Measurements from ENCODE around the gene UROS. TPM values are rescaled to one million over a fixed set of nuclear protein-coding genes. Genes with fewer than 3 reads are reported as not detected.

Gene UROS
- total RNA-seq, 4 donors from 2014 or later, result 28.8 to 55.7 (median 44.6) TPM

- WGBS, 2 donors, result 83 to 87% methylated on average over 1 to 2 of the region's 2 CpGs
- no peaks in the 10 kb centered on the region for H3K4me1 ChIP-seq
- H3K4me3 ChIP-seq, result no peak overlapping the region
- DNase-seq (ENCODE audit: low spot score in 2 of 2), result no peak
- TF ChIP-seq EP300 (IDR thresholded peaks at IDR 0.05) (no peak), POLR2A (IDR thresholded peaks at IDR 0.05) (no peak), CTCF (IDR thresholded peaks at IDR 0.05) (no peak)
- H3K27me3 ChIP-seq, result no peaks in the 10 kb centered on the region
- H3K36me3 ChIP-seq, result peaks cover 0 to 90% (median 8%) of the 10 kb centered on the region in 3 donors
- no peak overlapping the region for H3K27ac ChIP-seq
- no peaks in the 10 kb centered on the region for H3K9me3 ChIP-seq
Measured at GRCh38 chr10:125795128-125795527, 27.9 kb downstream of the UROS start.

GRCh38 chr10:125792342-125793300 lies 30.4 kb downstream of the UROS start:
- Histone ChIP-seq H3K4me1 (no peaks in the 10 kb centered on the region), H3K36me3 (peaks cover 0 to 90% (median 8%) of the 10 kb centered on the region in 3 donors), H3K27ac (no peak overlapping the region), H3K4me3 (no peak overlapping the region), H3K9me3 (no peaks in the 10 kb centered on the region), H3K27me3 (no peaks in the 10 kb centered on the region)
- no peak for TF ChIP-seq CTCF (IDR thresholded peaks at IDR 0.05)
- TF ChIP-seq EP300 (IDR thresholded peaks at IDR 0.05), result no peak
- TF ChIP-seq POLR2A (IDR thresholded peaks at IDR 0.05), result no peak
- WGBS, 2 donors, result 87 to 90% methylated on average over 14 of the region's 14 CpGs
- DNase-seq (ENCODE audit: low spot score in 2 of 2), result no peak

GRCh38 chr10:125788156-125789034 lies 34.7 kb downstream of the UROS start:
- TF ChIP-seq EP300 (IDR thresholded peaks at IDR 0.05), result no peak
- no peak for TF ChIP-seq POLR2A (IDR thresholded peaks at IDR 0.05)
- no peak for TF ChIP-seq CTCF (IDR thresholded peaks at IDR 0.05)
- no peak for DNase-seq (ENCODE audit: low spot score in 2 of 2)
- 81 to 88% methylated on average over 17 of the region's 17 CpGs for WGBS, 2 donors
- Histone ChIP-seq H3K27me3 (no peaks in the 10 kb centered on the region), H3K9me3 (no peaks in the 10 kb centered on the region), H3K4me3 (no peak overlapping the region), H3K27ac (no peak overlapping the region), H3K36me3 (peaks cover 0 to 72% (median 0%) of the 10 kb centered on the region in 3 donors), H3K4me1 (no peaks in the 10 kb centered on the region)

- Histone ChIP-seq H3K27ac (no peak overlapping the region), H3K4me1 (no peaks in the 10 kb centered on the region), H3K9me3 (no peaks in the 10 kb centered on the region), H3K4me3 (no peak overlapping the region), H3K36me3 (peaks cover 0 to 60% (median 0%) of the 10 kb centered on the region in 3 donors), H3K27me3 (no peaks in the 10 kb centered on the region)
- no peak for TF ChIP-seq POLR2A (IDR thresholded peaks at IDR 0.05)
- TF ChIP-seq CTCF (IDR thresholded peaks at IDR 0.05), result no peak
- TF ChIP-seq EP300 (IDR thresholded peaks at IDR 0.05), result no peak
- DNase-seq (ENCODE audit: low spot score in 2 of 2), result no peak
- 83 to 92% methylated on average over 9 of the region's 9 CpGs for WGBS, 2 donors
Measured at GRCh38 chr10:125785791-125786190, 37.3 kb downstream of the UROS start.
